Gastroesophageal sphincter (tissue), 4 donors: ENCODE results near the gene CHST9. TPM values are rescaled to one million over a fixed set of nuclear protein-coding genes. Genes with fewer than 3 reads are reported as not detected.
"Not testable (repeated sequence)": the region's sequence is repeated elsewhere in the genome, so short reads cannot be mapped to it uniquely, and the experiment has no call there.

Experiments used
- ATAC-seq: fragments of 150-250 bp; one replicate; pipeline ENCODE4 v1.9.1; 2016; ENCODE audit warnings: mild to moderate bottlenecking, moderate library complexity
- H3K27ac ChIP-seq, 4 donors: fragments of 200-600 bp; sonication (generic) in 3 of 4; 1 replicate in 3 of 4; 2 replicates in 1 of 4; pipeline ENCODE4 v1.5.1; 2016 to 2019
- H3K27me3 ChIP-seq: fragments of 200-600 bp; sonication (generic); one replicate; pipeline ENCODE4 v1.5.1; 2019
- H3K36me3 ChIP-seq, 2 donors: fragments of 200-600 bp; sonication (generic); one replicate each; pipeline ENCODE4 v1.5.1; 2019; ENCODE audit warnings: control low read depth in 1 of 2
- H3K4me1 ChIP-seq, 3 donors: fragments of 200-600 bp; sonication (generic); 1 replicate in 2 of 3; 2 replicates in 1 of 3; pipeline ENCODE4 v1.5.1; 2016 to 2019; ENCODE audit warnings: control low read depth in 2 of 3
- H3K4me3 ChIP-seq, 2 donors: fragments of 200-600 bp; sonication (generic); one replicate each; pipeline ENCODE4 v1.5.1; 2019; ENCODE audit warnings: mild to moderate bottlenecking in 1 of 2, moderate library complexity in 1 of 2
- H3K9me3 ChIP-seq, 3 donors: fragments of 200-600 bp; sonication (generic); one replicate each; pipeline ENCODE4 v1.5.1; 2017 to 2019; ENCODE audit warnings: control low read depth in 2 of 3
- CTCF ChIP-seq, 4 experiments: fragments of 200-600 bp in 2 of 4; fragments of 450-650 bp in 2 of 4; sonication (generic) in 1 of 4; IDR thresholded peaks; one replicate each; pipeline ENCODE4 v1.5.1; 2017 to 2019; ENCODE audit warnings: antibody characterized with exemption in 4 of 4, mild to moderate bottlenecking in 2 of 4, moderate library complexity in 2 of 4
- EP300 ChIP-seq: sonication (generic); formaldehyde crosslinking; IDR thresholded peaks from one replicate; pipeline ENCODE4 v1.6.1; 2017; ENCODE audit warnings: antibody characterized with exemption, mild to moderate bottlenecking
- POLR2A ChIP-seq, 2 donors: fragments of 450-650 bp; IDR thresholded peaks; one replicate each; pipeline ENCODE4 v1.6.1; 2017; ENCODE audit warnings: antibody characterized with exemption in 2 of 2, mild to moderate bottlenecking in 2 of 2, moderate library complexity in 1 of 2
- POLR2AphosphoS5 ChIP-seq: sonication (generic); formaldehyde crosslinking; IDR thresholded peaks from one replicate; pipeline ENCODE4 v1.6.1; 2017; ENCODE audit warnings: antibody characterized with exemption
- WGBS, 2 donors: methylation state at CpG; one replicate each; pipeline ENCODE4 v1.1.5; 2018; ENCODE audit warnings: low coverage in 1 of 2; 5-methylcytosine and 5-hydroxymethylcytosine counted together
- total RNA-seq, 4 donors: library from RNA; depleted of rRNA; stranded (reverse); fragments of >200 nt; gene quantifications; one replicate each; pipeline ENCODE4 v1.1.0, GENCODE V29; 2016

The CHST9 gene
- total RNA-seq, 4 donors from 2014 or later, result 0.62 to 7.2 (median 0.95) TPM

- H3K27ac ChIP-seq, result no peak overlapping the region
- ATAC-seq, result no peak
- no peaks in the 10 kb centered on the region for H3K9me3 ChIP-seq
- no peaks in the 10 kb centered on the region for H3K36me3 ChIP-seq
- TF ChIP-seq EP300, result no peak
- no peak for TF ChIP-seq POLR2AphosphoS5
- no peak for TF ChIP-seq CTCF (IDR thresholded peaks at IDR 0.05)
- TF ChIP-seq POLR2A (IDR thresholded peaks at IDR 0.05), result no peak
- H3K4me1 ChIP-seq, result no peaks in the 10 kb centered on the region
- H3K27me3 ChIP-seq, result no peaks in the 10 kb centered on the region
- no peak overlapping the region for H3K4me3 ChIP-seq
Measured at GRCh38 chr18:26989842-26990241, 195.3 kb downstream of the CHST9 start.

GRCh38 chr18:26981360-26982082 is 203.6 kb downstream of the CHST9 start:
- Histone ChIP-seq H3K27me3 (no peaks in the 10 kb centered on the region), H3K4me3 (no peak overlapping the region), H3K36me3 (no peaks in the 10 kb centered on the region), H3K27ac (no peak overlapping the region), H3K4me1 (no peaks in the 10 kb centered on the region), H3K9me3 (no peaks in the 10 kb centered on the region)
- TF ChIP-seq EP300, result no peak
- TF ChIP-seq CTCF (IDR thresholded peaks at IDR 0.05), result no peak
- TF ChIP-seq POLR2A (IDR thresholded peaks at IDR 0.05), result no peak
- TF ChIP-seq POLR2AphosphoS5, result no peak
- ATAC-seq, result no peak
- WGBS, 2 donors, result 69 to 72% methylated on average over 5 to 6 of the region's 6 CpGs

- no peak overlapping the region for H3K27ac ChIP-seq
- no peak for TF ChIP-seq POLR2A (IDR thresholded peaks at IDR 0.05)
- TF ChIP-seq CTCF (IDR thresholded peaks at IDR 0.05), result no peak
- TF ChIP-seq POLR2AphosphoS5, result no peak
- no peak for TF ChIP-seq EP300
- ATAC-seq, result no peak
- WGBS, 2 donors, result 66 to 88% methylated on average over 4 of the region's 4 CpGs
- H3K36me3 ChIP-seq, result no peaks in the 10 kb centered on the region
- H3K4me3 ChIP-seq, result no peak overlapping the region
- H3K4me1 ChIP-seq, result no peaks in the 10 kb centered on the region
- no peaks in the 10 kb centered on the region for H3K27me3 ChIP-seq
- H3K9me3 ChIP-seq, result no peaks in the 10 kb centered on the region
Measured at GRCh38 chr18:26978812-26979341, 206.2 kb downstream of the CHST9 start.

DNA sequence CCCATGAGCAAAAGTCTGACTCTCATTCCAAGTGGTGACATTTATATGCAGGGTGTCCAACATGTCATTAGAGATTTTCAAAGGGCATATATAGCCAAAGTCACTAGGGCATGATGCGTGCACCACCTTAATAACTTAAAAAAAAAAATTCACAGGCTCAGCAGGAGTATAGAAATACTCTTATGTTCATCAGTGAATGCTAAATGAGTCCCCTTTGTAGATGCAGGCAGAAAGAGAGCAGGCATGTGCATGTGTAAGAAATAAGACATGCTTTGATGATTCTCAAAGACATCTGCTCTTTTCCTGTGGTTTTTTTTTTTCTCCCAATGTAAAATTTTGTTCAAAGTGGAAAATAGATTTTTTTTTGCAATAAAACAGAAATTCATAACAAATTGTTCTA is 207.3 kb downstream of the CHST9 start:
- 83 to 100% methylated on average over 1 of the region's 1 CpG for WGBS, 2 donors
- Histone ChIP-seq H3K36me3 (no peaks in the 10 kb centered on the region), H3K27ac (no peak overlapping the region), H3K27me3 (no peaks in the 10 kb centered on the region), H3K4me3 (no peak overlapping the region), H3K4me1 (no peaks in the 10 kb centered on the region), H3K9me3 (no peaks in the 10 kb centered on the region)
- TF ChIP-seq POLR2AphosphoS5, result no peak
- ATAC-seq, result no peak

- Histone ChIP-seq H3K27me3 (no peaks in the 10 kb centered on the region), H3K27ac (no peak overlapping the region), H3K36me3 (no peaks in the 10 kb centered on the region), H3K4me1 (no peaks in the 10 kb centered on the region), H3K4me3 (no peak overlapping the region), H3K9me3 (no peaks in the 10 kb centered on the region)
- no peak for ATAC-seq
- 92% methylated on average over 2 of the region's 2 CpGs; no CpG with 5 or more reads in 1 of the 2 donors for WGBS, 2 donors
- TF ChIP-seq EP300, result no peak
- TF ChIP-seq CTCF (IDR thresholded peaks at IDR 0.05), result no peak
- no peak for TF ChIP-seq POLR2A (IDR thresholded peaks at IDR 0.05)
- TF ChIP-seq POLR2AphosphoS5, result no peak
Measured at GRCh38 chr18:26976206-26976605, 208.9 kb downstream of the CHST9 start.

DNA sequence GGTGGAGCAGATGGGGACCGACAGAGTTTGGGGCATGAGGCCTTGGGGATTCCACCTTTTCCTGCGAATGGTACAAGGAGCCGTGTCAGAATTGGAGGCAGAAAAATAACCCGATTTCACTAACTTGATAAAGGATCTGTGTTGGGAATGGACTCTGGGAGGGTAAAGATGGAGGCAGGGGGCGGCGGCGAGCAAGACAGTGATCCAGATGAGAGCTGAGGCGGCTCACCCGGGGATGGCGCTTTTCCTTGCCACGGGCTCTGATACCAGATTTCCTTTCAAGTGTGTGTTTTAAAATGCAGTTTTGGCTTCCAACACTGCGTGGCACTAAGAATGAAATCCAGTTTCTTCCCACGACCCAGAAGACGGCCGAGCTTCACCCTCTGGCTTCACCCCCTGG is 212.6 kb downstream of the CHST9 start:
- H3K27me3 ChIP-seq, H3K4me1 ChIP-seq, H3K36me3 ChIP-seq, ATAC-seq, H3K27ac ChIP-seq, H3K4me3 ChIP-seq, H3K9me3 ChIP-seq: not testable (repeated sequence)
- 82 to 93% methylated on average over 11 to 12 of the region's 15 CpGs for WGBS, 2 donors
